ENCODE data around the gene TRIM38.

DNA sequence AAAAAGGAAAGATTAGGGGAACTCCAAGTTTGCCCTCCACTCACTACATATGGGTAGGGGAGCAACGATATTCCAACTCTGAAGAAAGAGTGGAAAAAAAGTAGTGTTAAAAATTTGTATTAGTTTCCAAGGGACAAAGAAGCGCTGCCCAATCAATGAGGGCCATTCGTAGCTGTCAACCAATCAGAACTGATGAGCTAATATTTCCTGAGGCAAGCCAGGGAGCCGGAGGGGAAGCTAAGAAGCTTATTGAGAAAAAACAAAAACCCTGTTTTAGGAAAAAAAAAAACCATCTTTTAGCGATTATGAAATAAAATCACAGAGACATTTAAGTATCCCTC lies 59.5 kb downstream of the TRIM38 start:
- TF ChIP-seq CTCF (IDR thresholded peaks at IDR 0.05; ENCODE audit: insufficient read depth, low read length), result no peak
- no peak for TF ChIP-seq POLR2AphosphoS5 (IDR thresholded peaks at IDR 0.05; ENCODE audit: low read depth)
